ENCODE results near the gene VWA8. TPM values are rescaled to one million over a fixed set of nuclear protein-coding genes. Genes with fewer than 3 reads are reported as not detected.

Gene VWA8
- total and polyA plus RNA-seq, 4 donors: 7.1 to 50.3 (median 12.4) TPM

DNA sequence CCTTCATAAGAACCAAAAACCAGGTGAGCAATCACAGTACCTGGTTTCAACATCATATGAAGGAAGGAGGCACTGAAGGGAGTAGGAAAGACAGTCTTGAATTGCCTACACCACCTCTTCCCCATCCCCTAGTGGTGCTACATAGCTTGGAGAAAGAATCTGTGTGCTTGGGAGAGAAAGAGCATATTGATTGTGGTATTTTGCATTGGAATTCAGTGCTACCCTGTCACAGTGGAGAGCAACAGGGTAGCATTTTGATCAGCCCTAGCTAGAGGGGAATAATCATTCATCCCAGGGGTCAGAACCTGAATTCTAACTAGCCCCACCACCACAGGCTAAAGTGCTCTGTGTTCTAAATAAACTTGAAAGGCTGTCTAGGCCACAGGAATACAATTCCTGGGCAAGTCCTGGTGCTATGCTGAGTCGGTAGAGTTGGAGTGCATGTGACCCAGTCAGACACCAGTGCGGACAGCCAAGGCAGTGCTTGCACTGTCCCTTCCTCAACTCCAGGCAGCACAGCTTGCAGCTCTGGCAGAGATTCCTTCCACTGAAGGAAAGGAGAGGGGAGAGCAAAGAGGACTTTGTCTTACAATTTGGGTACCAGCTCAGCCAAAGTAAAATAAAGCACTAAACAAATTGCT, 158.7 kb downstream of the VWA8 start:
- no peak for TF ChIP-seq TAF1 (conservative IDR thresholded peaks at IDR 0.05)
- TF ChIP-seq FOXA1 (IDR thresholded peaks at IDR 0.05): no peak
- TF ChIP-seq CTCF (IDR thresholded peaks at IDR 0.05; ENCODE audit: low read depth, low read length, missing input control): no peak
- no peak for TF ChIP-seq SP1 (IDR thresholded peaks at IDR 0.05)
- TF ChIP-seq NR2F2 (IDR thresholded peaks at IDR 0.05): no peak
- TF ChIP-seq, protein P1, sequence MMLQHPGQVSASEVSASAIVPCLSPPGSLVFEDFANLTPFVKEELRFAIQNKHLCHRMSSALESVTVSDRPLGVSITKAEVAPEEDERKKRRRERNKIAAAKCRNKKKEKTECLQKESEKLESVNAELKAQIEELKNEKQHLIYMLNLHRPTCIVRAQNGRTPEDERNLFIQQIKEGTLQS (IDR thresholded peaks at IDR 0.05): no peak
- no peak for TF ChIP-seq YY1 (IDR thresholded peaks at IDR 0.05)
- no peak for TF ChIP-seq HNF4A (conservative IDR thresholded peaks at IDR 0.05)
- TF ChIP-seq RAD21 (IDR thresholded peaks at IDR 0.05): no peak
- TF ChIP-seq MAX (IDR thresholded peaks at IDR 0.05): no peak
- no peak for TF ChIP-seq HNF4G (IDR thresholded peaks at IDR 0.05)
- TF ChIP-seq RXRA (IDR thresholded peaks at IDR 0.05): no peak
- no peak for TF ChIP-seq FOXA2 (IDR thresholded peaks at IDR 0.05)
- no peak for TF ChIP-seq GABPA (IDR thresholded peaks at IDR 0.05 in 1 of 2, conservative IDR thresholded peaks at IDR 0.05 in 1 of 2)
- TF ChIP-seq JUND (IDR thresholded peaks at IDR 0.05): no peak
- Histone ChIP-seq H3K36me3 (ENCODE audit: control insufficient read depth in 4 of 4, insufficient read depth in 3 of 4, low read depth in 1 of 4, low read length in 3 of 4) (peaks cover 0 to 10% (median 5%) of the 10 kb centered on the region in 4 donors), H3K4me1 (ENCODE audit: control insufficient read depth in 4 of 4, insufficient read depth in 4 of 4, low read length in 3 of 4) (no peaks in the 10 kb centered on the region), H3K9ac (ENCODE audit: low read depth in 1 of 2, low read length in 2 of 2) (no peak overlapping the region), H3K27ac (ENCODE audit: low read depth in 1 of 2, low read length in 2 of 2) (no peak overlapping the region), H3K4me3 (ENCODE audit: low read depth in 1 of 3, low read length in 3 of 3) (no peak overlapping the region), H3K27me3 (ENCODE audit: control insufficient read depth in 4 of 4, insufficient read depth in 4 of 4, low read length in 3 of 4) (no peaks in the 10 kb centered on the region), H3K9me3 (ENCODE audit: control insufficient read depth in 4 of 4, low read length in 3 of 4) (no peaks in the 10 kb centered on the region)
- 94% methylated on average over 2 of the region's 2 CpGs for WGBS
- no peak for DNase-seq (ENCODE audit: low spot score)

GRCh38 chr13:41791056-41791455, 169.9 kb downstream of the VWA8 start:
- Histone ChIP-seq H3K4me1 (ENCODE audit: control insufficient read depth in 4 of 4, insufficient read depth in 4 of 4, low read length in 3 of 4) (peaks cover 0 to 2% (median 0%) of the 10 kb centered on the region in 4 donors), H3K9me3 (ENCODE audit: control insufficient read depth in 4 of 4, low read length in 3 of 4) (no peaks in the 10 kb centered on the region), H3K27me3 (ENCODE audit: control insufficient read depth in 4 of 4, insufficient read depth in 4 of 4, low read length in 3 of 4) (no peaks in the 10 kb centered on the region), H3K27ac (ENCODE audit: low read depth in 1 of 2, low read length in 2 of 2) (no peak overlapping the region), H3K9ac (ENCODE audit: low read depth in 1 of 2, low read length in 2 of 2) (no peak overlapping the region), H3K36me3 (ENCODE audit: control insufficient read depth in 4 of 4, insufficient read depth in 3 of 4, low read depth in 1 of 4, low read length in 3 of 4) (peaks cover 0 to 2% (median 0%) of the 10 kb centered on the region in 4 donors), H3K4me3 (ENCODE audit: low read depth in 1 of 3, low read length in 3 of 3) (no peak overlapping the region)
- no peak for DNase-seq (ENCODE audit: low spot score)
- TF ChIP-seq CTCF (IDR thresholded peaks at IDR 0.05; ENCODE audit: low read depth, low read length, missing input control) (no peak), TAF1 (conservative IDR thresholded peaks at IDR 0.05) (no peak), SP1 (IDR thresholded peaks at IDR 0.05) (no peak)
